ENCODE data around the gene PHF21A.

PHF21A gene

DNA sequence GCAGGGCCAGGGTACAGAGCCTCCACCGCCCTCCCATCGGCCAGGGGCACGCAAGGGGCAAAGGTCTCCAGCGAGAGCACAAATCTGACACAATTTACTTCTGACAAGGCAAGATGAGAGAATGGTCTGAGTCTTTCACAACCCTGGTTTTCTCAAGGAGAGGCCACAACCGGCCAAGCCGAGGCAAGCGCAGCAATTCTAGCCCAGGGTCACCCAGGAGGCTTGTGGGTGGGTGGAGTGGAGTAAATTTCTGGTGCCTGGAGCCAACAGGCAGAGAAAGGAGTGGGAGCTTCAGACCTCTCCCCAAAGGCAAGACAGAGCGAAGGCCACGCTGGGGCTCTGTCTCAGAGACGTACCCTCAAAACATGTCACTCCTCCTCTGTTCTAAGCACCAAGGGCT, 189.5 kb downstream of the PHF21A start:
- TF ChIP-seq CTBP1 (IDR thresholded peaks at IDR 0.05; ENCODE audit: borderline replicate concordance) (no peak), BHLHE40 (IDR thresholded peaks at IDR 0.05; ENCODE audit: borderline replicate concordance) (no peak), FOXK2 (IDR thresholded peaks at IDR 0.05) (no peak), ZNF384 (IDR thresholded peaks at IDR 0.05) (no peak), LEF1 (IDR thresholded peaks at IDR 0.05; ENCODE audit: borderline replicate concordance) (no peak), FOXA1 (IDR thresholded peaks at IDR 0.05) (no peak), ARNT (IDR thresholded peaks at IDR 0.05) (no peak), ELF4 (IDR thresholded peaks at IDR 0.05) (no peak), SP1 (IDR thresholded peaks at IDR 0.05) (no peak), TARDBP (IDR thresholded peaks at IDR 0.05) (no peak), HDGF (IDR thresholded peaks at IDR 0.05; ENCODE audit: borderline replicate concordance) (no peak), L3MBTL2 (conservative IDR thresholded peaks at IDR 0.05) (no peak), NFRKB (IDR thresholded peaks at IDR 0.05) (no peak), SUZ12 (IDR thresholded peaks at IDR 0.05) (no peak), FOXM1 (IDR thresholded peaks at IDR 0.05; ENCODE audit: borderline replicate concordance) (no peak)
- TF ChIP-seq, protein P1, sequence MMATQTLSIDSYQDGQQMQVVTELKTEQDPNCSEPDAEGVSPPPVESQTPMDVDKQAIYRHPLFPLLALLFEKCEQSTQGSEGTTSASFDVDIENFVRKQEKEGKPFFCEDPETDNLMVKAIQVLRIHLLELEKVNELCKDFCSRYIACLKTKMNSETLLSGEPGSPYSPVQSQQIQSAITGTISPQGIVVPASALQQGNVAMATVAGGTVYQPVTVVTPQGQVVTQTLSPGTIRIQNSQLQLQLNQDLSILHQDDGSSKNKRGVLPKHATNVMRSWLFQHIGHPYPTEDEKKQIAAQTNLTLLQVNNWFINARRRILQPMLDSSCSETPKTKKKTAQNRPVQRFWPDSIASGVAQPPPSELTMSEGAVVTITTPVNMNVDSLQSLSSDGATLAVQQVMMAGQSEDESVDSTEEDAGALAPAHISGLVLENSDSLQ (IDR thresholded peaks at IDR 0.05), result no peak
- CTCF ChIA-PET, result no interaction called here
- no peak for DNase-seq (ENCODE audit: extremely low spot score)
- POLR2A ChIA-PET, result no interaction called here

DNA sequence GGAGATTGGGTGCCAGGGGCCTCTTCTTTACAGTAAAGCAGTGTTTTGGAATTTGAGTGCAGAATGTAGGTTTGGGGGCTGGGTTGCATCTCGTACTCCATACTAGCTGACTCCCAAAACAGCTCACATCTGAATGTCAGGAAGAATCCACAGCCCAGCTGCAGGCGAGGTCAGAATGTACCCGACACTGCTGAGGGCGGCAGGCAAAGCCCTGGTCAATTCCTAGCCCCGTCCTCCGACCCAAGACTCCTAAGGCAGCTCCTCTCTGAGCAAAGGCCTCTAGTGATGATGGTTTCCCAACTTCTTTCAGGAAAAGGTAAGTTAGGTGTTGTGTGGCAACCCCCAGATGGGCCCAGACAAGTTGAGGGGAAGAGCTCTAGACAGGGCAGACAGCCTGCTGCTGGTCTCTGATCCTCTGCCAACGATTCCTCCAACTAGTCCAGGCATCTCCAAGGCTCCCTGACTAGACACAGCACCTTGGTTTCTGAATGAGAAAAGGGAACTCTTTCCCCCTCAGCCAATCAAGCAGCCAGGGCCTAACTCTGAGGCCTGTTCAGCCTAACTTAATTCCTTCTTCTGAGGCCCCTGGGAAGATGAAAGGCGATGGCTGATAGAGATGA, 190.2 kb downstream of the PHF21A start:
- POLR2A ChIA-PET, result interaction anchor here (0.8 kb wide), 1 partner anchor 13 kb away, joined by 4 read pairs; the partner anchor contains the start of gene PEX16

DNA sequence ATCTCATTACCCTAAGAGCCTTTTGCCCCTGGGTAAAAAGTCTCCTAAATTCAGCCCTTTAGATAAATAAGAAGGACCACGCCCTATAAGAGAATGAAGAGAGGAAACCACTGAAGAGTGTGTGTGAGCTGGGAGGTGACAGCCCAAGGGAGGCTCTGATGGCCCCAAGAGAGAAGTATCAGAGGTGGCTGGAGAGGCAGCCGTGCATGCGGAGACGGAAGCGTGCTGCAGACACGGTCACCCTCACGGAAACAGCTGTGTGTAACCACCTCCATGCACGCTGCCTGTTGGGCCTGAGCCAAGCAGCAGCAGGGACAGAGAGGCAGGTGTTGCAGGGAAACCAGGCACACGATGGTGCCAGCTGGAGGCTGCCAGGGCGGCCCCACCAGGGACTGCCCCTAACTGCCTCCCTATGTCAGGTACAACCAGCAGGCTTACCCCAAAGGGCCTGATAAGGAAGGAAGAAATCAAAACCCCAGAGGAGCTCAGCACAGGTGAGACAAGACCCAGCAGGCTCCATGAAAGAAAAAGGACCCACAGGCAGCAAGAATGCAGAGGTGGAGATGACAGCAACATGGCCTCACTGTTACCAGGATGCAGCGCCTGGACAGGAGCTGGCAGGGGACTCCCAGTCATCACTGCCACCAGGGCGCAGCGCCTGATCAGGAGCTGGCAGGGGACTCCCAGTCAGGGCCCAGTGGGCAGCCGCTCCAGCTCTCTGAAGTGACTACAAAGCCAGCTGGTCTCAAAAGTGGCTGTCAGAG, 191.0 kb downstream of the PHF21A start:
- POLR2A ChIA-PET, result interaction anchor here (0.8 kb wide), 1 partner anchor 12 kb away, joined by 4 read pairs; the partner anchor contains the start of gene PEX16
- no peak for DNase-seq (ENCODE audit: extremely low spot score)
- CTCF ChIA-PET, result no interaction called here
- no peak for TF ChIP-seq ELF4 (IDR thresholded peaks at IDR 0.05)
- TF ChIP-seq, protein P1 (IDR thresholded peaks at IDR 0.05), result no peak
- TF ChIP-seq SUZ12 (IDR thresholded peaks at IDR 0.05), result no peak
- TF ChIP-seq LEF1 (IDR thresholded peaks at IDR 0.05; ENCODE audit: borderline replicate concordance), result no peak
- no peak for TF ChIP-seq ZNF384 (IDR thresholded peaks at IDR 0.05)
- no peak for TF ChIP-seq HDGF (IDR thresholded peaks at IDR 0.05; ENCODE audit: borderline replicate concordance)
- TF ChIP-seq FOXK2 (IDR thresholded peaks at IDR 0.05), result no peak
- no peak for TF ChIP-seq SP1 (IDR thresholded peaks at IDR 0.05)
- no peak for TF ChIP-seq FOXA1 (IDR thresholded peaks at IDR 0.05)
- no peak for TF ChIP-seq L3MBTL2 (conservative IDR thresholded peaks at IDR 0.05)

More for the DNA sequence above, 190.2 kb downstream of the PHF21A start:
- CTCF ChIA-PET, result no interaction called here
- no peak for DNase-seq (ENCODE audit: extremely low spot score)
- TF ChIP-seq L3MBTL2 (conservative IDR thresholded peaks at IDR 0.05), result no peak
- TF ChIP-seq NFRKB (IDR thresholded peaks at IDR 0.05), result no peak
- TF ChIP-seq ZNF384 (IDR thresholded peaks at IDR 0.05), result no peak
- TF ChIP-seq TARDBP (IDR thresholded peaks at IDR 0.05), result no peak
- no peak for TF ChIP-seq LEF1 (IDR thresholded peaks at IDR 0.05; ENCODE audit: borderline replicate concordance)
- TF ChIP-seq ARNT (IDR thresholded peaks at IDR 0.05), result no peak
- no peak for TF ChIP-seq SUZ12 (IDR thresholded peaks at IDR 0.05)
- TF ChIP-seq SP1 (IDR thresholded peaks at IDR 0.05), result no peak
- TF ChIP-seq CTBP1 (IDR thresholded peaks at IDR 0.05; ENCODE audit: borderline replicate concordance), result no peak
- TF ChIP-seq, protein P1 (IDR thresholded peaks at IDR 0.05), result no peak
- TF ChIP-seq ELF4 (IDR thresholded peaks at IDR 0.05), result no peak

DNA sequence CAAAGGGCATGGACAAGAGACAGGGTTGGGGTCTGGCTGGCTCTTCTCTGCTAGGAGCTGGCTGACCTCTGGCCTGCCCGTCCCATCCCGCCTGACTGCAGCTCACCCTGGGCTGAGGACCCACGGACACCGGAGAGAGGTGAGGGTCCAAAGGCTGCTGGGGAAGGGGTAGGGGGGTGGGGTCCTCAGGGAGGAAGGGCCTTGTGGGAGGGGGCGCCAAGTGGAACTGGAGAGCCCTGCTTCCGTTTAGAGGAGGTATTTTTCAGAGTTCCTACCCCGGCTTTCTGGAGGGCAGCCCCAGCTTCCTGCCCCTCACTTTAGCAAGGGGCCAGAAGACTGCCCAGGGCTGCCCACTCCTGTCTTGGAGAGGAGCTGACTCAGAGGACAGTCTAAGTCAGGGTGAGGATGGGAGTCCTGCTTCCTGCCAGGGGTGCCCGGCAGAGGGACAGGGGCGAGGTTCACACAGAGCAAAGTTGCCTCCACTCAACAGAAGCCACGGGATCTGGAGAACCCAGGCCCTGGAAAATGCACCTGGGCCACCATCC, 191.7 kb downstream of the PHF21A start:
- TF ChIP-seq FOXM1 (IDR thresholded peaks at IDR 0.05; ENCODE audit: borderline replicate concordance) (no peak), SUZ12 (IDR thresholded peaks at IDR 0.05) (no peak), FOXK2 (IDR thresholded peaks at IDR 0.05) (no peak), SP1 (IDR thresholded peaks at IDR 0.05) (no peak), LEF1 (IDR thresholded peaks at IDR 0.05; ENCODE audit: borderline replicate concordance) (no peak), L3MBTL2 (conservative IDR thresholded peaks at IDR 0.05) (no peak), BHLHE40 (IDR thresholded peaks at IDR 0.05; ENCODE audit: borderline replicate concordance) (no peak), NFRKB (IDR thresholded peaks at IDR 0.05) (no peak), ELF4 (IDR thresholded peaks at IDR 0.05) (no peak), ARNT (IDR thresholded peaks at IDR 0.05) (no peak), FOXA1 (IDR thresholded peaks at IDR 0.05) (no peak), ZNF384 (IDR thresholded peaks at IDR 0.05) (no peak), CTBP1 (IDR thresholded peaks at IDR 0.05; ENCODE audit: borderline replicate concordance) (no peak), TARDBP (IDR thresholded peaks at IDR 0.05) (no peak), HDGF (IDR thresholded peaks at IDR 0.05; ENCODE audit: borderline replicate concordance) (no peak)
- TF ChIP-seq, protein P1 (IDR thresholded peaks at IDR 0.05), result no peak
- DNase-seq (ENCODE audit: extremely low spot score), result no peak
- ChIA-PET POLR2A (interaction anchor here (0.8 kb wide), 1 partner anchor 314 kb away, joined by 3 read pairs; no protein-coding TSS in a partner anchor), CTCF (no interaction called here)
